Prostate gland (tissue), 2 donors: ENCODE measurements around the gene EDARADD.

ENCODE experiments used
- POLR2A ChIP-seq: fragments of 450-650 bp; IDR thresholded peaks from one replicate; pipeline ENCODE4 v1.6.1; 2016; ENCODE audit warnings: antibody characterized with exemption, mild to moderate bottlenecking
- POLR2AphosphoS5 ChIP-seq: sonication (generic); formaldehyde crosslinking; IDR thresholded peaks from one replicate; pipeline ENCODE4 v1.6.1; 2017; ENCODE audit warnings: antibody characterized with exemption
- TF ChIP-seq, protein P1 (sequence below), 4 experiments: fragments of 200-600 bp in 2 of 4; fragments of 450-650 bp in 2 of 4; sonication (generic) in 2 of 4; IDR thresholded peaks; 1 replicate in 3 of 4; 2 replicates in 1 of 4; pipeline ENCODE4 v1.5.1; 2016 to 2019; ENCODE audit warnings: antibody characterized with exemption in 4 of 4, mild to moderate bottlenecking in 2 of 4, moderate library complexity in 2 of 4

DNA sequence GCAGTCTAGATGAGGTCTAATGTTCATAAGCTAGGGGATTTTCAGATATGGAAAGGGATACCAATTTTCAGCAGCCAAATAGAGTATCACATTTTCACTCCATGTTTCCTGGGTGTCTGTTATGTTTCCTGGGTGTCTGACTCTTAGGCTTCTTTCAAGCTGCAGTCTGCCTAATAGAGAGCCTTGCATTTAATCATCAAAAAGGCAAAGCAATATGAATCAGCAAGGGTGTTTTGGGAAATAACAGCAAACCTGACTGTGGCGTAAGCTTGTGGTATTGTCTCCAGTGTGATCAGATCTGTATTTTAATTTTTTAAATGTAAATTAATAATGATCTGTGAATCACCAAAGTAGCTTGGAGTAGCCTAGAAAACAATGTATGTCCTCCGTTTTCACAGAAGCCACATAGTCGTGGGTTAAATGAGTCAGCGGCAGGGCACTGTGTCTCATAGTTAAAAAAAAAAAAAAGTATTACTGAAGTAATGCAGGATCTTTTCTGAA, 140.1 kb downstream of the EDARADD start:
- TF ChIP-seq POLR2A (no peak), POLR2AphosphoS5 (no peak)
- TF ChIP-seq, protein P1, sequence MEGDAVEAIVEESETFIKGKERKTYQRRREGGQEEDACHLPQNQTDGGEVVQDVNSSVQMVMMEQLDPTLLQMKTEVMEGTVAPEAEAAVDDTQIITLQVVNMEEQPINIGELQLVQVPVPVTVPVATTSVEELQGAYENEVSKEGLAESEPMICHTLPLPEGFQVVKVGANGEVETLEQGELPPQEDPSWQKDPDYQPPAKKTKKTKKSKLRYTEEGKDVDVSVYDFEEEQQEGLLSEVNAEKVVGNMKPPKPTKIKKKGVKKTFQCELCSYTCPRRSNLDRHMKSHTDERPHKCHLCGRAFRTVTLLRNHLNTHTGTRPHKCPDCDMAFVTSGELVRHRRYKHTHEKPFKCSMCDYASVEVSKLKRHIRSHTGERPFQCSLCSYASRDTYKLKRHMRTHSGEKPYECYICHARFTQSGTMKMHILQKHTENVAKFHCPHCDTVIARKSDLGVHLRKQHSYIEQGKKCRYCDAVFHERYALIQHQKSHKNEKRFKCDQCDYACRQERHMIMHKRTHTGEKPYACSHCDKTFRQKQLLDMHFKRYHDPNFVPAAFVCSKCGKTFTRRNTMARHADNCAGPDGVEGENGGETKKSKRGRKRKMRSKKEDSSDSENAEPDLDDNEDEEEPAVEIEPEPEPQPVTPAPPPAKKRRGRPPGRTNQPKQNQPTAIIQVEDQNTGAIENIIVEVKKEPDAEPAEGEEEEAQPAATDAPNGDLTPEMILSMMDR (IDR thresholded peaks at IDR 0.05) = no peak
